NCI-H510A treated with DMSO at 0.1 percent for 48 hours (cell line): Measurements from ENCODE around the gene ZBTB7B.
"Not testable (repeated sequence)": the region's sequence is repeated elsewhere in the genome, so short reads cannot be mapped to it uniquely, and the experiment has no call there.

Experiments
- DNase-seq: peaks from one replicate; lab custom pipeline; 2025; lab: John Stamatoyannopoulos, UW

ZBTB7B gene

DNA sequence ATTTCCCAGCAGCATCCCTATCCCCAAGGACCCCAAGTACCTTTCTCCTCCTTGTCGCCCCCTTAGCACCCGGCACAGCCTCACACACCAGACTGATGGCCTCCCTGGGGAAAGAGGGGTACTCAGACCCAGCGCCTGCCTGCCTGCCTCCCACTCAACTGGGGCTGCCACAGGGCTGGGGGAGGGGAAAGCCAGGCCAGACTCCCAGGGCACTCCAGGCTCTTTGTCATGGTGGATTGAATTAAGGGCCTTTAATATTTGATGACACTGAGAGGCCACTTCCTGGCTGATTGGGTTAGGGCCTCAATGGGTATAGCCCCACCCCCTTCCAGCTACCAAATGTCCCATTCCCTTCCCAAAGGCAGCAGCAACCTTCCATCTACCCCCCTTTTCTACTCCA lies 33.9 kb upstream of the ZBTB7B start:
- peak; percentile 80 for DNase-seq

DNA sequence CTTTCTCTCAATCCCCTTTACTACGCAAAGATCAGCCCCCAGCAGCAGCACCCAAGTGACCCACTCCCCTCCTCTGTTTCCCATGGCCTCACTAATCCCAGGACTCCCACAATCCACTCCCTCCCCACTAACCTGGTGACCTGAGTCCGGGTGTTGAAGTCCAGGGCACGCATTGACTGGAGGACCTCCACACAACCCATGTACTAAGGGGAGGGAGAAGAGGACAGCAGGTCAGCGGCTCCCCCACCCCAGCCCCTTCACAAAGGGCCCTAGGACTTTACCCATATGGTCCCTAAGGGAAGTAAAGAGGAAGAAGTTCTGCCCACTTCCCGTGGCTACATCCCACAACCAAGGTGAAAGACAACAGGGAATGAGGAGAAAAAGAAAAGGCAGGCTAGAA lies 33.4 kb upstream of the ZBTB7B start:
- no peak for DNase-seq

DNA sequence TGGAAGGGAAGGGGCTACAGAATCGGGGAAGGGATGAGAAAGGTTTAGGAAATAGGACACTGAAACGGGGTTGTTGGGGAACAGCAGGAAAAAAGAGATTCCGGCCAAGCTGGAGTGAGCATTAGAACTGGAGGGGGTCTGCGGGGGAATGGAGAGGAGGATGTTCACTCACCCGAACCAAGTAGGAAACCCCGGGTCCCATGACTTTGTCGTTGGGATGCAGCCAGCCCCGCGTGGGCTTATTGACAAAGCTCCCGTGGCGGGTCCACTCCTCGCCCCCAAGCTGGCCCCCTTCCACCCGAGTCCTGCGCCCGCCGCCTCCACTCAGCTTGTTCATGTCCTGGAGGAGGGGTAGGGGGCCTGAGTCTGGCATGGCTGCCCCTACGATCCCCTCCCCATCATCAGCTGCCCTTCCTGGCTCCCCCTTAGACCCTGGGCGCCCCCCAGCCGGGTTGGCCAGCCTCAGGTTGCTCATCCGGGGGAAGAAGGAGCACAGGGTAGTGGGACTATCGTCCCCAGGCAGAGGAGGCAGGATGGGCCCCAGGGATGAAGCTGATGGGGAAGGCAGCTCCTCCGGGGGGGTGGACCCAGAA lies 32.6 kb upstream of the ZBTB7B start:
- no peak for DNase-seq

GRCh38 chr1:154970631-154971340 lies 31.8 kb upstream of the ZBTB7B start, which contains the start of gene SHC1:
TSS of gene SHC1 (minus strand) at chr1:154970747. CDS start at chr1:154970526, 221 bp downstream.
- peak; percentile 78 for DNase-seq

DNA sequence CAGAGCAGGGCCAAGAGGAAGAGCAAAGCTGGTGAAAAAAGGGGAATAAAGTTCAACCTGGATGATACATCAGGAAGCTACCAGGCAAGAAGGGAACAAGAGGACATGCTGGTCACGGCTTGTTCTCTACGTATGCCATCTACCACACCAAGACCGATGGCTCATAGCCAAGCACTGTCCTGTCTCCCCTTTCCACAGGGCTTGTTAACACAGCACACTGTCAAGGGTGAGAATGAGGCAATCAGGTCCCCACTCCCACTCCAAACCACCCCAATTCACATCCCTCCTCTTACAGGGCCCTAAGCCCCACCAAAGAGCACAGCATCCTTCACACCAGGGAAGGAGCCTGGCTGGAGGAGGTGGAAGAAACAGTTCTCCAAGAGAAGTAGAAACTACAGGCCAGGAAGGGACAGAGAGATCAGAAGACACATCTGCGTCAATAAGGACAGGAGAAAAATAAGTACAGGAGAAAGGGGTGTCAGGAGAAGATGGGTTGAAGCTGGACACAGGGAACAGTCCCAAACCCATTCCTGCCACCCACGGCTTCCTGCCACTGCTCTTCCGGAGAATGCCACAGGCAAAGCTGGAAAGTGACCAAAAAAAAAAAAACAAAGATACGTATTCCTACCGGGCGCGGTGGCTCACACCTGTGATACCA lies 31.1 kb upstream of the ZBTB7B start:
- DNase-seq: no peak

DNA sequence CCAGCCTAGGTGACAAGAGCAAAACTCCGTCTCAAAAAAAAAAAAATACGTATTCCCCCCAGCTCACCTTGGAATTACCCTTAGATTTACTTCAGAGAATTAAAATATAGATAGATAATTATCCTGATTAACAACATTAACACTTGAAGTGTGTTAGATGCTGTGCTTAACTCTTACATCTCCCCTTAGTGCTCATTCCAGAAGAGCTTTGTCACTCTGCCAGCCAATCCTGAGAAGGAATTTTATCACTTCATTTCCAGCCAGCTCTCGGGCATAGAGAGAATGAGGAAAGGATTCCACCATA lies 30.4 kb upstream of the ZBTB7B start:
- DNase-seq: no peak

DNA sequence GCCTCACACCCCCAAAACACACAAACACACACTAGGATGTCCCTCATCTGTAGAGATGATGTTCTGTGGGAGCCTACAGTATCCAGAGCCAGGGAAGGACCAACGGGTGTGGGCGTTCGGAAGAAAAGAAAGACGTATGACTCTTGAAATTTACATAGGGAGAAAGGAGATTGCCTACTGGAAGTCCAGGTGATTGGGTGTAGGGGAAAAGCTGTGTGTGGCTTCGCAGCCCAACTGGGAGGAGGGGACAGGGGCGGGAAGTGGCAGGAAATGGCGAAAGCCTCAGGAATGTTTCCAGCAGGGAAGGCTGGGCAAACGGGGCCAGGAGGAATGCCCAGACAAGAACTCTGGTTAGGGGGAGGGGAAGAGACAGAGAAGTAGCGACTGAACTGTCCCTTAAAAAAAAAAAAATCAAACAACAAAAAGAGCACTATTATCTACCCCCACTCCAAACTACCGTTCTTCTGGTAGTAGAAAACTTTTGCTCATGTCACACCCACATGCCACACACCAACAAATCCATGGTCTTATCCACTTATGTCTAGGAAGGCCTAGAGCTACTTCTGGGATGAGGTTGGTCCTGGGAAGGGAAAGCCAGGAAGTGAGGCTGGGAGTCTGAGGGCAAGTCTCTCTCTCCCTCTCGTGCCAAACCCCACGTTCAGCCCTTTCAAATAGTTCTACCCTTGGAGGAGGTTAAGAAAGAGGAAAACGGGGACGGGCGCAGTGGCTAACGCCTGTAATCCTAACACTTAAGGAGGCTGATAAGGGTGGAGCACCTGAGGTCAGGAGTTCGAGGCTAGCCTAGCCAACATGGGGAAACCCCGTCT lies 29.9 kb upstream of the ZBTB7B start:
- peak; percentile 75 for DNase-seq

DNA sequence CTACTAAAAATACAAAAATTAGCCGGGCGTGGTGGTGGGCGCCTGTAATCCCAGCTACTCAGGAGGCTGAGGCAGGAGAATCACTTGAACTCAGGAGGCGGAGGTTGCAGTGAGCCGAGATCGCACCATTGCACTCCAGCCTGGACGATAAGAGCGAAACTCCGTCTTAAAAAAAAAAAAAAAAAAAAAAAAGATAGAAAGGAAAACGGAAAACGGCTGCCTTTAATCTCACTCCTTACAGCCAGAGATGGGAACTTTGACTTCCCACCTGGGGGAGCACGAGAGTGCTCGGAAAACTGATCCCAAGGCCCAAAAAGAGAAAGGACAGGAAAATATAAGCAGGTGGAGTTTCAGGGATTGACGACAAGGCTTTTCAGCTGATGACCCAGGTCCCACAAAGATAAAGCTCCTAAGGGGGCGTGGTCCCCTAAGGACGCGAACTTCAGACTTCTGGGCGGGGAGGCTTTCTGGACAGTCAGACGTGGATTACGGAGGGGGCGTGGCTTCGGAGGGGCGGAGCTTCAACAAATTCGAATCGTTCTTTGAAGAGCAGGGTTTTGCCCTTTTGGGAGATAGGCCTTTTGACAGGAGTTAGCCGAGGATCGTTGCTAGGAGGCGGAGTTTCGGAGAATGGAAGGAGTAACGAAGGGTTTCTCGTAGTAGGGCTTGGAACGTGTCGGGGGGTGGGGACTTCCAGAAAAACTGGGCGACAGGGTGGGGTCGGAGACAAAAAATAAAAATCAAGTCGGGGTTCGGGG lies 29.1 kb upstream of the ZBTB7B start:
- peak; percentile 97 for DNase-seq

DNA sequence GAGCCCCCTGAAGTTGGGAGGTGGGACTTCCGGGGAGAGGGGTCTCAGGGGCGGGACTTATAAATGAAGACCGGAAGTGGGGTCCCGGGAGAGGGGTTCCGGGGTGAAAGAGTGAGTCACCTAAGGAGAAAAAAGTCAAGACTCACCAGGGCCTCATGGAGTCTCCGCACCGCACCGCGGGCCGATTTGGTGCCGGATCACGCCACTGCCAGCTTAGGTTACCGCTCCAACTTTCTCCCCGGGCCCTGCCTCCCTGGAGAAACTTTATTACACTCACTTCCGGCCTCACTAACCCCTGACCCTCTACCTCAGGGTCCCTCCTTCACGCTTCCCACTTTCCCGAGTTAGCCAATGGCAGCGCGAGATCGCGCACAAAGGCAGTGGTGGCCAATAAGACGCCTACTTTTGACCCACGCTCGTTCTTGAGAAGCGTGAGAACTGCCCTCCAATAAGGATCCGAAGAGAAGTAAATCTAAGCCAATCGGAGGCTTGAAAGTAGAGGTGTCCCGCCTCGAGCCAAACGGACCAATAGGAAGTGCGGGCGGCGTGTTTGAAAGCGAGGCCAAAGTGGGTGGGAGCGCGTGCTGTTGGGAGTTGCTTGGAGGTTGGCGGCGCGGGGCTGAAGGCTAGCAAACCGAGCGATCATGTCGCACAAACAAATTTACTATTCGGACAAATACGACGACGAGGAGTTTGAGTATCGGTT lies 28.3 kb upstream of the ZBTB7B start, which contains the start of gene CKS1B:
TSS of gene CKS1B (plus strand) at position 580 of the 706 bp plus-strand sequence. CDS start at position 645, 65 bp downstream.
- DNase-seq: peak; percentile 99

GRCh38 chr1:154974808-154975408 lies 27.7 kb upstream of the ZBTB7B start:
- peak; percentile 96 for DNase-seq

- DNase-seq: no peak
These were observed 27.1 kb upstream of the ZBTB7B start for GRCh38 chr1:154975409-154976059.

DNA sequence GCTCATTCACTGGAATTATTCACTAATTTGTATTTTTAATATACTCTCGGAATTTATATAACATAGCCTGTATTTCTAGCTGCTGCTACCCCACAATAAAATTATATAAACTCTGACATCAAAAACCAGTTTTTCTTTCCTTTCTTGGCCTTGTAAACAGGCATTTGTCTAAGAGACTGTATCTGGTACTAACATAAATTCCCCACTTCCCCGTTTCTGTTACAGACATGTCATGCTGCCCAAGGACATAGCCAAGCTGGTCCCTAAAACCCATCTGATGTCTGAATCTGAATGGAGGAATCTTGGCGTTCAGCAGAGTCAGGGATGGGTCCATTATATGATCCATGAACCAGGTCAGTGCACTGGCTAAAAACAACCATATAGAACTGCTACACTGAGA lies 24.8 kb upstream of the ZBTB7B start:
- DNase-seq: not testable (repeated sequence)

DNA sequence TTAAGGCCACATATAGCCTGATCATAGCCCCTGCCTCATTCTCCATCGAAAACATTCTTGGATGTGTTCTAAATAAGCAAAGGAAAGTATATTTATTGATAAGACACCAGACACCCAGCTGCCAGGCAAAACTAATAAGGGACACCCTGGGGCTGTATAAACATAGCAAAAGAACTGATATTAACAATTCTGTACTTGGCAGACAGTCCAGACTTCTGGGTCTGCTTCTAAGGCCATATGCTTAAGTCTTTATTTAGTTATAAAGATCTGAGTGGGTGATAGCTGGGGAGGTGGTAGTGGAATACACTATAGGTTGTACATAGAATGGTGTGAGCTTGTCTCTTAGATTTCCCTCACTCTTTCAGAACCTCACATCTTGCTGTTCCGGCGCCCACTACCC lies 24.2 kb upstream of the ZBTB7B start:
- DNase-seq: no peak

DNA sequence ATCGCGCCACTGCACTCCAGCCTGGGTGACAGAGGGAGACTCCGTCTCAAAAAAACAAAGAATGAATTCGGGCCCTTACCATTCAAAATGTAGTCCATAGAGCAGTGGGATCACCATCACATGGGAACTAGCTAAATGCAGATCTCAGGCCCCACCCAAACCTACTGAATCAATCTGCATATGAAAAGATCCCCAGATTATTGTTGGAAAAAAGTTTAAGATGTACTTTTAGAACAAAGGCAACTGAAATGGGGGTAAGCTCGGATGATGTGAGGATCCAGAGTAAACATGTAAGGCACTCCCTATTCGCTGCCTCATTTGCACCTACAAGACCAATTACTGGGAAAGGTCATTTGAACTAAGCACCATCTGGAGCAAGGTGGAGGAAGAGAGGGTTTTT lies 20.3 kb upstream of the ZBTB7B start:
- DNase-seq: no peak

DNA sequence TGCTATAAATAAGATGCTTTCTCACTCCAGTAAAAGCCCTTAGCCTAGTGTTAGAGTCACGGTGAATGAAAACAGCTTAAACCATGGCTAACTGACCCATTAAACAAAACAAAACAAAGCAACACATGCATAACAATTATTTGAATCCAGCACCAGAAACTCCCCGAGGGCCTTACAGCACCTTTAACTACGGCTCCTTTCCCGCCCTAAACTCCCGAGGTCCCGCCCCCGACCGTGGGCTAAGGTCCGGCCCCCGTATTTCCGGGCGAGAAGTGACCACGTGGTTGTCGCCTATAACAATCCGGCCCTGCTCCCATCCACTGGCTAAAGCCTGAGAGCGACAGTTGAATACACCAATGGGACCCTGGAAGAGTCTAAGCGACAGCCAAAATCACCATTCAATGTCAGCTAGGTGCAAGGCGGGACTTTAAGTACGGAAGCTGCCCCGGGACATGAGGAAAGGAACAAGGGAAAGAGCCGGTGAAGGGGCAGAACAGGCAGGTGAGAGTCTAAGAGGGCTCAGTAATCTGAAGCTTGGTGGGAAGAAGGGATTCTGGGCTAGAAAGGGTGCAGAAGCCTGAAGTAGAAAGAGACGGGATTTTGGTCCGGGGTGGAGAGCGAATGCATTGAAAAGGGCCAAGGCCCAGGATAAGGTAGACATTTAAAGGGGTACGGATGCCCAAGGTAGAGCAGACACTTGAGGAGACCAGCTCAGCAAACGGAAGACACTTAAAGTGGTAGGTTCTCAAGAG lies 19.5 kb upstream of the ZBTB7B start, which contains the start of gene FLAD1:
TSS of gene FLAD1 (plus strand) at position 448 of the 752 bp plus-strand sequence. CDS start 351 bp downstream, outside the sequence.
- peak; percentile 99 for DNase-seq

GRCh38 chr1:154983776-154984466 lies 18.7 kb upstream of the ZBTB7B start:
- no peak for DNase-seq

DNA sequence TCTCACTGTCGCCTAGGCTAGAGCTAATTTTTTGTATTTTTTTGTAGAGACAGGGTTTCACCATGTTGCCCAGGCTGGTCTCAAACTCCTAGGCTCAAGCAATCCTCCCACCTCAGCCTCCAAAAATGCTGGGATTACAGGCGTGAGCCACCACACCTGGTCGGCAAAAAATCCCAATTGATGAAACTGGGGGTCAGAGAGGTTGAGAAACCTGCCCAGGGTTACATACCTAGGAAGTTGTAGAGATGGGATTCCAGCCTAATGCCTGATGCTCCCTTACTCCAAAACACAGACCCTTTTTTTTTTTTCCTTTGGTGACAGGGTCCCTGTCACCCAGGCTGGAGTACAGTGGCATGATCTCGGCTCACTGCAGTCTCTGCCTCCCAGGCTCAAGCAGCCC lies 15.9 kb upstream of the ZBTB7B start:
- not testable (repeated sequence) for DNase-seq

DNA sequence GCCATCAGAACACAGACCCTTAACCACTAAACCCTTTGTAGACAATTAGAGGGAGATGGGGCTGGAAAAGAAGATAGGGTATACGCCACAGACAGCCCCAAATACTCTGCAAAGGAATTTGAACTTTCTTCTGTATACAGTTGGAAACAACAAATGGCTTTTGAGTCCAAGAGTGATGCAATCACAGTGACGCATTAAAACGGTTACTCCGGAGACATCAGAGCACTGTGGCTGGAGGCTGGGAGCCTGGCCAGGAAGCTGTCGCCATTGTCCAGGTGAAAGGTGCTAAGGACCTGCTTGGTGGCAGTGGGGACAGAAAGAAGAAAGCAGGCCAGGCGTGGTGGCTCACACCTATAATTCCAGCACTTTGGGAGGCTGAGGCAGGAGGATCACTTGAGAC lies 15.3 kb upstream of the ZBTB7B start:
- no peak for DNase-seq
